ENCODE measurements around the gene CBFA2T2.

GRCh38 chr20:33552519-33552918, 62.6 kb downstream of the CBFA2T2 start:
- TF ChIP-seq CTCF (IDR thresholded peaks at IDR 0.05) (no peak), POLR2A (IDR thresholded peaks at IDR 0.05) (no peak)
